Right kidney (tissue), 1 donor: Measurements from ENCODE around the gene MGAT5B.

Experiments
- DNase-seq: peaks from one replicate; pipeline ENCODE4 v3.0.0-alpha.2; 2016

MGAT5B gene

DNA sequence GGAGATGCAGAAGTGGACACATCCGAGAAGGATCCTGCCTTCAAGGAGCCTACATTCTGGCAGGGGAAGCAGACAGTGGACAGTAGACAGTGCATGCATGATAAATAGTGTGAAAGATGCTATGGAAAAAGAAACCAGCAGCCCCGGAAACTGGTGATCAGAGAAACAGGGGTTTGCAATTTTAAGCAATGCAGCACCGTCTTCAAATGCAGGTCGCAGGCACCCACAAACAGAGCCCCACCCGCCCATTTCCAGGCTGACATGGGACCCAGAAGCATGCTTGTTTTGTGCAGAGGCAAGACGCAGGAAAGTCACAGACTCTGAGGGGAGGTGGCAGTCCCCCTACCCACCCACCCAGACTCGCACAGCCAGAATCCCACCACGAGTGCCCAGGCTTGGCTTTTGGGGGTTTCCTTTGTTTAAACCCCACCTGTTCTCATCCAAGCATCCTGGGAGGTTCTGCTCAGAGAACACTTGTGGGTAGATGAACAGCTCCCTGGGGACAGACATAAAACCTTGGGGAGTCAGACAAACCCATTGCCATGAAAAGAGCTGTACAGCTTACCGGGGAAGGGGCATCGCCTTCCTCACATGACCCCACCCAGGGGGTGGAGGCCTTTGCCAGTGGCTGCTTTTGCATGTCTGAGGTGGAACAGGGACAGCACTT is 114.3 kb downstream of the MGAT5B start:
- no peak for DNase-seq

DNA sequence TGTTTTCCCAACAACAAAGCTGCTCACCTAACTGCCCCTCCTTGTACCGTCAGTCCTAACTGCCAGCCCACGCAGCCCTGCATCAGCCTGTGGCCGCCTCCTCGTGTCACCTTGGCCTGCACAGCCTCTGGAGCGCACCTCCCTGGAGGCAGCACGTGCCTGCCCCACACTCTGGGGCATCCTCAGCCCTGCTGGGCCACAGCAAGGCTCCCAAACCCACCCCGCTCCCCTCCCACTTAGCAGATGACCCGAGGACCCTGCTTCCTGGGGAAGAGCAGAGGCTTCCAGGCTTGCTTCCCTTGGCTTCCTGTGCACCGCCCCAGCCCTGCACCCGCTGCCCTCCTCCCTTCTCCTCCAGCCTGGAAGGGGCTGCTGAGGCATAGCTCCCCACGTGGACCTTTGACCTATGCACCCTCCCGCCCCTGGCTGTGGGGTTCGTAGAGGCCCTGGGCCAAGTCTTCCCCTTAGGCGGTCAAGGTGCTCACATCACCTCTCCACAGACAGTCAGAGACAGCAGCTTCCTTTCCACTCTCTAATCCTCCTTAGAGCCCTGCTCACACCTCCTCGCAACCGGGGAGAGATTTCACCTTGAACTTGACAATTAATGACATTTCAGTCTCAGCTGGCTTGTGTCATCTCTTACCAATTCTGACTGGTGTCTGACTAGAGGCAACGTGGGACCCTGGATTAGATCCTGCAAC is 115.0 kb downstream of the MGAT5B start:
- DNase-seq: no peak

DNA sequence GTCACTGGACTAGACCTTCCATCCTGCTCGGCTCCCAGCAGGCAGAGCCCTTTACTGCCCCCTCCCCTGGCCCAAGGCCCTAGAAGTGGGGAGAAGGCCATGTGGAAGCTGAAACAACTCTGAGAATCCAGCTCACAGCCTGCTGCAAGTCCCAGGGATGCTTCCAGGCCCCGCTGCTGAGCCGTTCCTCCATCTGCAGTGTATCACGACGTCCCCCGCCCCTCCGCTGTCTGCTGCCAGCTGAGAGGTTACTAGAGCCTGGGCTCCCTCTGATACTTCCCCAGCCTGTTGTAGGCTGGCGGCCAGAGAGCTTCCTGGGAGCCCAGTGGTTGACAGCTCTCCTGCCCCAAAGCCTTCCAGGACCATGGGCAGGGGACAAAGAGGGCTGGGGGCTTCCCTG is 118.2 kb downstream of the MGAT5B start:
- no peak for DNase-seq

DNA sequence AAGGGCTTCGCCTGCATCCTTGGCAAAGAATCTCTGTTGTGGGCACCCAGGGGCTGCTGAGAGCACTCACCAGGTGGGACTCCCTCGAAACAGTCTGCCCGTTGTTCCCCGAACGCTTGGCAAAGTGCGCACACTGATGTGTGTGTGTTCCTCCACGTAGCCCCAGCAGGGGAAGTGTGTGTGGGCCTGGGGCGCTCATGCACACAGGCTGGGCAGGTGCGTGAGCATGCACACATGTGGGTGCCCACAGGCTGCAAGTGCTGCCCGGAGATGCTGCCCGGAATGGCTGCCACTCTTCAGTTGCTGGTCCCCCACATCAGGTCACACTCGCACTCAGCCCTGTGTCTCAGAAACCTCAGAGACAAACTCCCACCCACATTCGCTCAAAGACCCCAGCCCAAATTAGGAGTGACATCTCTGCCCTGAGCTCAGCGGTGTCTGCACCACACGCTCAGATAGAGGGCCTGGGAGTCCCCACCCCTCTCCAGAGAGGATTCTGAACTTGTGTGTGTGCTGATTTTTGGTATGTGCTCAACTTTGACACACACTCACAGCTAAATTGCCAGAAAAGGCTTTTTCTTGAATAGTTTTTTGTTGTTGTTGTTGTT is 119.4 kb downstream of the MGAT5B start:
- no peak for DNase-seq

DNA sequence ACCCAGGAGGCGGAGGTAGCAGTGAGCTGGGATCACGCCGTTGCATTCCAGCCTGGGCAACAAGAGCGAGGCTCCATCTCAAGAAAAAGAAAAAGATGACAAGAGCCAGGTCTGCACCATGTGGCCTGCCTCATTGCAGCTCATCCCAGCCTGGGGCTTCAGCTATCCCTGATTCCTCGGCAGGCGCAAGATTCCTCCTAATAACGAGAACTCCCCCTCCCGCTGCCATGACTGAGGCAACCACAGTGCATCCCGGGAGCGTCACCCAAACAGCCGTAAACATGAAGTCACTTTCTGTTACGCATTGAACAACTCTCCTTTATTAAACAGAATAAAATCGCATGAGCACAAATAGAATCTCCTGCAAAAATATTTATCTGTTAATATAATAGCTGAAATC is 120.6 kb downstream of the MGAT5B start:
- no peak for DNase-seq

DNA sequence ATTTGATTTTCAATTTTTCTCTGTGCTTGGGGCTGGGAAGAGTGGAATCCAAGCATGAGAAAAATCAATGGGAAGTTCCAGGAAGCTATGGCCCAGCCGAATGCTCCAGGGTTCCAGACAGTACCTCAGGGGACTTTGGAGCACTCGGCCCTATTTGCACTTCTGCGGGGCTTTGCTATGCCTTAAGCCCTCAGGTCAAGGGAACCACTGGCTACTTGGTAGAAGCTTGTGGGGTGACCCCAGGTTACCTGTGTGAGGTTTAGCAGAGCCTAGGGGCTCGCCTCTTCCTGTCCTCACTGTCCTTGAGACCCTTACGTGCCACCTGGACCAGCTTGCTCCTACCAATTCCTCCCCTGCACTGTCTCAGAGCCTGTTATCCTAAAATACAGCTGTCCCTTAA is 121.3 kb downstream of the MGAT5B start:
- no peak for DNase-seq

DNA sequence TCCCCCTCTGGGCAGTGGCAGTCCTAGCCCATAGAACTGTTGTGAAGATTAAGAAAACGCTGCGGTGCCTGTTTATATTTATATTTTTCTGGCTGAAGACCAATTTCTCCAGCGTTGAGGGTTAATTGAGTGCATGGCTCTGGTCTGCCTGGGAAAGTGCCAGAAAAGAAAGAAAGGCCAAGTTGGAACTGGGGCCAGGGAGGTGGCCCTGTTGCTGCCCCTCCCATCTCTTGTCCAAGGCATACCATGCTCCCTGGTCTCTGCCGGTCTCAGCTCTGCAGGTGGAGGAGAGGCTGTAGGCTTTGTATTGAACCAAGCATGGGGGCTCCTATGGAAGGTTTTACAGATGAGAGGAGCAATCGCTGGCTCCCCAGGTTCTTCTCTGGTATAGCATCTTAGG is 124.7 kb downstream of the MGAT5B start:
- no peak for DNase-seq

DNA sequence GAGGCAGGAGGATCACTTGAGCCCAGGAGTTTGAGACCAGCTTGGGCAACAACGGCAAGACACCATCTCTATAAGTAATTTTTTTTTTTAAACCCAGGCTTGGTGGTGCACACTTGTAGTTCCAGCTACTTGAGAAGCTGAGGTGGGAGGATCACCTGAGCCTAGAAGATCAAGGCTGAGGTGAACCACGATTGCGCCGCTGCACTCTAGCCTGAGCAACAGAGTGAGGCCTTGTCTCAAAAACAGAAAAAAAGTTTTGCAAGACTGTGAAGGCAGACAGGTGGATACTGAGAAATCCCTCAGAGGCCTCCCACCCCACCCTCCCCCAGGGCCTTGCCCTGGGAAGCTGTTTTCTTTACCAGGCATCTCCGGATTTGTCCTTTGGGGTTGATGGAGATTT is 125.4 kb downstream of the MGAT5B start:
- no peak for DNase-seq

DNA sequence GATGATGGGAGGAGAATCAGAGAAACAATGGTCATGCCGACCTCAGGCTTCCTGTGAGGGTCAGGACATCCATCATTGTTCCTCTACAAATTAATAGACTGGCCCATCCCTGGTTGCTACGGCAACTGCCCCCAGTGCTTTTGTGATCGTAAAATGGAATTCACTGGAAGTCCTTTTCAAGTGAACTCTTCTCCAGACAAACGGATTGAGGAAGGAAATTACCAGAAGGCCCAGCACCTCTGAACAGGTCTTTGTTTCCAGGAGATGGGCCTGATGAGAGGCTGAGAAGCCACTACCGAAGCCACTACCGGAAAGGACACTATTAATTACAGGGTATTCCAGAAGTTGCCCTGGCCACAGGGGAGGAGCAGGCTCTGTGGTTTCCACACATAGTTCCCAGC is 126.0 kb downstream of the MGAT5B start:
- no peak for DNase-seq

DNA sequence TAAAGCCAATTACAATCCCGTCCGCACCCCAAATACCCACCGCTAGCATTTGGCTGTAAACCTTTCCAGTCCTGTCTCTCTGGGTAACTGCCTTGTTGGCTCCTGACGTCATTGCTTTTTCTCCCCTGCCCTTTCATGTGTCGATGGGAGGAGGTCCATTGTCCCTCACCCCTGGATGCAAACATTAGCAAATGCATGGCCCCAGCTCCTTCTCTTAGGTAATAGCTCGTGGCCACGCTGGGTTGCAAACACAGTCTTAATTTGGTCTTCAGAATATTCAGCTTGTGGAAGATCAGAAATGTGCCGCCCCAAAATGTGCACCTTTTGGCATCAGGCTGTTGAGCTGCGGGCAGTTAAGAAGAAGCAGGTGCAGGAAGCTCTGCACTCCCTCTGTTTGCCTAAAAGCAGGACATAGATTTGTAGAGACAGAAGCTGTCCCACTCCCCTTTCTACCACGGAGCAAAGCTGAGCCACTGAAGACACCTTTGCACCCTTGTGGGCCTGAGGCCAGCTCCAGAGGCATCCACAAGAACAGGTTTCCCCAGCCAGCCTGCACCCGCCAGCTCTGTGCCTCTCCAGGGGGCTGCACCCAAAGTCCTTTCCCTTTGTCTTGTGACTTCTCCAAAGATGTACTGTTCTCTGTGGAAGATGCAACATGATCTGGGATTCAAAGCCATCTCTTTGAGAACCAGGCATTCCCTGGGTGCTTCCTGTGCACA is 127.3 kb downstream of the MGAT5B start:
- DNase-seq: no peak

DNA sequence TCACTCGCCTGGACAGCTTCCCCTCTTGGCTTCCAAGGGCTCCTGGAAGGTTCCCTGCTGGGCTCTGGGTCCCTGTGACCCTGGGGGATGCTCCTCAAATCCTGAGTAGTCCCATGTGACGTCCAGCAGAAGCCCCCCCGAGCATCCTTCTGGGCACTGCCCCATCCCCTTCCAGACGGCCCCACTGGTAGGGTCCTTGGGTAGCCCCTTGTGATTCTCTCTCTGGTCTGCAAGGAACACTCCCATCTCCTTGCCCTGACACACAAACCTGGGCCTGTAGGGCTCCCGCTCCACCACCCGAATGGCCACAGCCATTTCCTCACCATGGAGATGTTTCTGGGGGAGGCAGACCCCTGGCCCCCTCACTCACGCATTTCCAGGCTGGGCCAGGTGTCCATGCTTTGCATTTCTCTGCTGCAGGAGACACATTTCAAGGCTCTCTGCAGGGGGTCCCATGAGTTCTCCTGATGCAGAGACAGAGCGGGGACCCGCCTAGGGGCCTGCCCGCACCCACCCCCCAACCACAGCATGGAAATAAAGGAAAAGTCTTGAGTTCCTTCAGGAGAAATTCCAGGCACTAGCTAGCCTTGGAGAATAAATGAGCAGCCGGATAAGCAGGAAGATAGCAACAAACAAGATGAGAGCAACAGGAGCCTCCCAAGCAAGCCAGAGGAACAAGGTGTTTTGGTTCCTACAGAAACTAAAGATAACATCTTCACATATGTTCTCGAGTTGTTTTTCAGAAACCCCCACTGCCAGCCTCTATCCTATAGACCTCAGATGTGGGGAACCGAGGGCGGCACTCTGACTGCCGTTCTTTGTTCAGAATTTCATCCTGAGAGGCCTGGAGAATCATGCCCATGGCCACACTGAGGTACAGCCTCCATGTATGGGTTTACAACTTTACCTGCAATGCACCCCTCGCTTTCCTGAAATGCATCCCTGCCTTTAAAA is 128.8 kb downstream of the MGAT5B start:
- no peak for DNase-seq

DNA sequence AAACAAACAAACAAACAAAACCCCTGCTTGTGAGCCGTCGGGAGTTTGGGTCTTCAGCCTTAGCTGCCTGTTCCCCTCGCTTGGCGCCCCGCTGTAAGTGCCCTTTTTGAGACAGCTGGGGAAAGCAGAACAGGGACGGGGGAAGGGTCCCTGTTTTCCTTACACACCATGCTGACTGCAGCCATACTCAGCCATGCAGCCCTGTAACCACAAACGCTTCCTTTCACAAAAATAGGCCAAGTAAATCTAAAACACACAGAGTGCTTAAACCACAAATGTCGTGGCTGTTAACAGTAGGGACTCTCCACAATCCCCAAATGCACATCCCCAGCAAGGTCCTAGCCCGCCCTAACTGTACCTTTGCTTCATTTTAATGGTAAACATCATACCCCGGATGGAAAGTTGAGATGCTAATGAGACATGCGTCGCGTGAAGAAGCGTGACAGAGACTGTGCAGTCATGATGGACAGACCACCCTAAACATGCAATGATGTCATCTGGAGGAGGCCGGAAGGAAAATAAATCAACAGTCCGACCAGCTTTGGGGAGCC is 129.9 kb downstream of the MGAT5B start:
- DNase-seq: no peak

DNA sequence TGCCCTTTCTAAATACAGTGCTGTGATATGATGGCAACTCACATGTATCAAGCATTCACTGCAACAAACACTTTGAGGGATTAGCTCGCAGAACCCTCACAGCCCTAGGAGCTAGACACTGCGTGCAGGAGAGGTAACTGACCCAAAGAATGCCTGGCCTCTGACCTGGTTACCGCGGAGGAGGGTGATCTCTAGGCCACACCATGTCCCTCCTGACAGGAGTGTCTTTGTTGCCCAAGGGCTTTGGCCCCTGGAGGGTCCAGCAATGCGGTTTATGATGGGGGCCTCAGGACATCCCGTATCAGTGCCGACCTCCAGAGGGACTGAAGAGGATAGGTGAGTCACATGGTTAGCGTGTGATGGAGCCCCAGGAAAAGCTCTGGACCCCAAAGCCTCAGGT is 130.6 kb downstream of the MGAT5B start:
- no peak for DNase-seq
